ENCODE data around the gene ABCG5. TPM values are rescaled to one million over a fixed set of nuclear protein-coding genes. Genes with fewer than 3 reads are reported as not detected.

Gene ABCG5
- total RNA-seq, 1 experiment from 2014 or later: not detected

- DNase-seq (ENCODE audit: low spot score): no peak
- no peak for TF ChIP-seq TP53 (CRISPR knock-in tag; IDR thresholded peaks at IDR 0.05)
- no peak for TF ChIP-seq SP1 (CRISPR knock-in tag; conservative IDR thresholded peaks at IDR 0.05)
- no peak for TF ChIP-seq PREB (CRISPR knock-in tag; IDR thresholded peaks at IDR 0.05; ENCODE audit: borderline replicate concordance)
- no peak for TF ChIP-seq TEAD4 (CRISPR knock-in tag; IDR thresholded peaks at IDR 0.05)
- TF ChIP-seq EMX1 (CRISPR knock-in tag; IDR thresholded peaks at IDR 0.05): no peak
- TF ChIP-seq ZNF232 (CRISPR knock-in tag; IDR thresholded peaks at IDR 0.05): no peak
- no peak for TF ChIP-seq E2F4 (CRISPR knock-in tag; IDR thresholded peaks at IDR 0.05; ENCODE audit: borderline replicate concordance, low read depth)
- TF ChIP-seq GTF2I (CRISPR knock-in tag; conservative IDR thresholded peaks at IDR 0.05): no peak
- TF ChIP-seq TEAD1 (CRISPR knock-in tag; IDR thresholded peaks at IDR 0.05): no peak
- TF ChIP-seq NR3C1 (CRISPR knock-in tag; conservative IDR thresholded peaks at IDR 0.05; ENCODE audit: low read depth): no peak
- no peak for TF ChIP-seq NFE2L1 (CRISPR knock-in tag; IDR thresholded peaks at IDR 0.05)
- no peak for TF ChIP-seq ATF1 (CRISPR knock-in tag; IDR thresholded peaks at IDR 0.05)
- TF ChIP-seq ESRRA (CRISPR knock-in tag; IDR thresholded peaks at IDR 0.05; ENCODE audit: borderline replicate concordance): no peak
- TF ChIP-seq FOXP1 (CRISPR knock-in tag; IDR thresholded peaks at IDR 0.05; ENCODE audit: borderline replicate concordance): no peak
- no peak for TF ChIP-seq USF2 (CRISPR knock-in tag; IDR thresholded peaks at IDR 0.05)
- TF ChIP-seq NR2C2 (CRISPR knock-in tag; IDR thresholded peaks at IDR 0.05): no peak
- TF ChIP-seq USF1 (CRISPR knock-in tag; IDR thresholded peaks at IDR 0.05): no peak
- no peak for TF ChIP-seq ZNF423 (CRISPR knock-in tag; IDR thresholded peaks at IDR 0.05)
- no peak for TF ChIP-seq ELF4 (CRISPR knock-in tag; IDR thresholded peaks at IDR 0.05; ENCODE audit: low read depth)
- TF ChIP-seq ZNF138 (CRISPR knock-in tag; conservative IDR thresholded peaks at IDR 0.05): no peak
- POLR2A ChIA-PET: no interaction called here
- Mint-ChIP-seq H3K27ac (no peak overlapping the region), H3K4me3 (no peak overlapping the region), H3K9me3 (no peaks in the 10 kb centered on the region), H3K36me3 (no peaks in the 10 kb centered on the region), H3K4me1 (no peaks in the 10 kb centered on the region), H3K27me3 (ENCODE audit: low read depth) (no peaks in the 10 kb centered on the region)
- CTCF ChIA-PET: no interaction called here
- ATAC-seq: no peak
These were observed 35.5 kb downstream of the ABCG5 start for GRCh38 chr2:43803113-43803512.

- no peaks in the 10 kb centered on the region for H3K27me3 Mint-ChIP-seq (ENCODE audit: low read depth)
- CTCF ChIA-PET: interaction anchor here (0.6 kb wide), 2 partner anchors 192 to 197 kb away, joined by 3 read pairs; no protein-coding TSS in a partner anchor
- H3K9me3 Mint-ChIP-seq: no peaks in the 10 kb centered on the region
- H3K4me1 Mint-ChIP-seq: no peaks in the 10 kb centered on the region
- H3K4me3 Mint-ChIP-seq: no peak overlapping the region
- ATAC-seq (no peak), DNase-seq (ENCODE audit: low spot score) (no peak)
- no peak overlapping the region for H3K27ac Mint-ChIP-seq
- H3K36me3 Mint-ChIP-seq: no peaks in the 10 kb centered on the region
- no peak for TF ChIP-seq NR1H2 (CRISPR knock-in tag; IDR thresholded peaks at IDR 0.05)
- no peak for TF ChIP-seq SOX15 (CRISPR knock-in tag; IDR thresholded peaks at IDR 0.05)
- TF ChIP-seq GTF2I (CRISPR knock-in tag; conservative IDR thresholded peaks at IDR 0.05): no peak
- TF ChIP-seq USF2 (CRISPR knock-in tag; IDR thresholded peaks at IDR 0.05): no peak
- POLR2A ChIA-PET: no interaction called here
These were observed 36.5 kb downstream of the ABCG5 start for GRCh38 chr2:43802135-43802534.
